ENCODE results near the gene SND1. TPM values are rescaled to one million over a fixed set of nuclear protein-coding genes. Genes with fewer than 3 reads are reported as not detected.
A peak's percentile ranks its signal among the peaks of the same experiment; 100 is the strongest.

SND1 gene
- total RNA-seq, 4 donors from 2014 or later = 64.3 to 77.0 (median 70.4) TPM

- in situ Hi-C loops (cut with MboI; ENCODE audit: low pct_ligation_motif_present in 1 of 4, low pct_unique_long_range_greater_than_20kb in 1 of 4, low sequenced_read_pairs in 3 of 4) = no loop called here
- H3K27ac ChIP-seq = no peak overlapping the region
- no peaks in the 10 kb centered on the region for H3K36me3 ChIP-seq
- H3K9me3 ChIP-seq = no peaks in the 10 kb centered on the region
- TF ChIP-seq POLR2AphosphoS5 (IDR thresholded peaks at IDR 0.05) = no peak
- TF ChIP-seq CTCF (IDR thresholded peaks at IDR 0.05) = no peak
- TF ChIP-seq EP300 (IDR thresholded peaks at IDR 0.05; ENCODE audit: low read depth) = no peak
- TF ChIP-seq POLR2A (IDR thresholded peaks at IDR 0.05) = no peak
- H3K27me3 ChIP-seq = no peaks in the 10 kb centered on the region
- intact Hi-C loops (cut with DNase I; ENCODE audit: low total_unique reads) = no loop called here
- H3K4me3 ChIP-seq = no peak overlapping the region
- DNase-seq = no peak
- peaks cover 21 to 68% (median 48%) of the 10 kb centered on the region in 4 donors for H3K4me1 ChIP-seq
These were observed 253.0 kb downstream of the SND1 start for GRCh38 chr7:127905021-127905420.

- Histone ChIP-seq H3K36me3 (no peaks in the 10 kb centered on the region), H3K4me3 (no peak overlapping the region), H3K27me3 (no peaks in the 10 kb centered on the region), H3K27ac (no peak overlapping the region), H3K9me3 (no peaks in the 10 kb centered on the region), H3K4me1 (peaks cover 19 to 68% (median 44%) of the 10 kb centered on the region in 4 donors)
- TF ChIP-seq POLR2A (IDR thresholded peaks at IDR 0.05) (no peak), POLR2AphosphoS5 (IDR thresholded peaks at IDR 0.05) (no peak), EP300 (IDR thresholded peaks at IDR 0.05; ENCODE audit: low read depth) (no peak), CTCF (IDR thresholded peaks at IDR 0.05) (no peak)
- DNase-seq = no peak
- WGBS, 2 donors (ENCODE audit: low coverage in 1 of 2) = 86 to 100% methylated on average over 2 of the region's 2 CpGs
- intact Hi-C loops (cut with DNase I; ENCODE audit: low total_unique reads) (no loop called here), in situ Hi-C loops (cut with MboI; ENCODE audit: low pct_ligation_motif_present in 1 of 4, low pct_unique_long_range_greater_than_20kb in 1 of 4, low sequenced_read_pairs in 3 of 4) (no loop called here)
These were observed 253.7 kb downstream of the SND1 start for GRCh38 chr7:127905491-127906330.

- WGBS, 2 donors (ENCODE audit: low coverage in 1 of 2) = 45 to 70% methylated on average over 4 to 6 of the region's 6 CpGs
- H3K36me3 ChIP-seq = no peaks in the 10 kb centered on the region
- no peaks in the 10 kb centered on the region for H3K27me3 ChIP-seq
- TF ChIP-seq POLR2AphosphoS5 (IDR thresholded peaks at IDR 0.05) = peak in 1 of 3 donors; percentile 26
- TF ChIP-seq EP300 (IDR thresholded peaks at IDR 0.05; ENCODE audit: low read depth) = no peak
- no peak for TF ChIP-seq CTCF (IDR thresholded peaks at IDR 0.05)
- no peak for TF ChIP-seq POLR2A (IDR thresholded peaks at IDR 0.05)
- in situ Hi-C loops (cut with MboI; ENCODE audit: low pct_ligation_motif_present in 1 of 4, low pct_unique_long_range_greater_than_20kb in 1 of 4, low sequenced_read_pairs in 3 of 4) = no loop called here
- no peak overlapping the region for H3K4me3 ChIP-seq
- H3K27ac ChIP-seq = peak overlapping the region in 3 of 4 donors; percentile 6 to 55 (median 26)
- peaks cover 11 to 58% (median 31%) of the 10 kb centered on the region in 4 donors for H3K4me1 ChIP-seq
- intact Hi-C loops (cut with DNase I; ENCODE audit: low total_unique reads) = no loop called here
- no peak for DNase-seq
- no peaks in the 10 kb centered on the region for H3K9me3 ChIP-seq
These were observed 255.4 kb downstream of the SND1 start for GRCh38 chr7:127907110-127908040.

All from transverse colon (tissue), 4 donors.